GM21737 (cell line): Measurements from ENCODE around the gene ASB5.
"Not testable (repeated sequence)": the region's sequence is repeated elsewhere in the genome, so short reads cannot be mapped to it uniquely, and the experiment has no call there.

Experiments used
- ATAC-seq: cut with Tn5 transposase; IDR thresholded peaks from one replicate; pipeline ENCODE4 v1.9.1; 2021; ENCODE audit warnings: mild to moderate bottlenecking, moderate library complexity; ENCODE audit not compliant: unreplicated experiment

The ASB5 gene

GRCh38 chr4:176268963-176269362, at the start of gene ASB5:
ASB5 (minus strand) TSS chr4:176269222; CDS start chr4:176269108, 114 bp downstream.
- no peak for ATAC-seq

DNA sequence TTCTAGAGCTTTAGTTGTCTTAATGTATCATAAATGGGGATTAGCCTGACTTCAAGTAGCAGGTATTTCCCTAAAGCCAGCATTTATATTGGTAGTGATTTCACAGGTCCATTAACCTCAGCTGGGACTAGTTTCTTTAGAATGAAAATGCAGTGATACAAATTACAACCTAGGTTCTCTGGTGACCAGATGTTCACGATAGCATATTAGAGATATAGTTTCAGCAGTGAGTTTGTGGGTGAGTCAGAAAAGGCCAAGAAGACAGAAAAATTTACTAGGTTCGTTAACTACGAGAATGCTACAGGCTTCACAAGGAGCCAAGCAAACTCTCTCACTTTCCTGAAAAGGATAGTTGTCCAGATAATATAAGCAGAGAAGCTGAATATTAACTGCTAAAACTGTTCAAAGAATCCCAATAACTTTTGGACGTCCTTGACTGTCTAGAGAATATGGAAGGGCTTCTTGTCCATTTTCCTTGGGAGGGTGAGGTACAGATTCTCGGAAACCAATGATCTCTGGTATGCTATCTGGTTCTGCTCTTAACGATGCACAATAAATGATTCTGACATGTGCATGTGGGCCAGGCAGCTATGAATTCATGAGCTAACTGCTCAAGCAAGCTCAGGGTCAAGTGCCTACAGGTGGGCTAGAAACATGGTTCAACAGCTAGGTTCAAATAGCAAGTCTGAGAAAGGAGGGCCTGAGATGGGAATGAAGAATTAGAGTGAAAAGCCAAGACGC, 44.7 kb upstream of the ASB5 start:
- no peak for ATAC-seq

GRCh38 chr4:176309772-176310171, 40.8 kb upstream of the ASB5 start:
- ATAC-seq: no peak

DNA sequence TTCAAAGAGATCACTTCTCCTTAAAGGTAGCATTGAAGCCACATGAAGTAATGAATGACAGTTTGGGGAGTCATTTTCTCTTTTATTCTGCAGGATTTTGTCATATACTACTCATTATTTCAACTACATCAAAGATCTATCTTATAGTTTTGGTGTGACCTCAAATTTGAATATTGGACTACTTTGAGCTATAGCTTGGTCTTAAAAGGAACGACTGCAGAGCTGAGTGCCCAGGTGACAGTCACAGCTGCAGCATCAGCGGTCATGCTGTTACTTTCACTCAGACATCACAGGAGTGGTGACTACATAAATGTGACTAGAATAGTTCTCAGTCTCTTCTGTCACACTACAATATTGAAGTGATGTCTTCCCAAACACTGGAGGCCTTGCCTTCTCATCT, 40.0 kb upstream of the ASB5 start:
- peak; percentile 99 for ATAC-seq

GRCh38 chr4:176308441-176308840, 39.4 kb upstream of the ASB5 start:
- peak; percentile 47 for ATAC-seq

- no peak for ATAC-seq
Measured at GRCh38 chr4:176307666-176307930, 38.6 kb upstream of the ASB5 start.

DNA sequence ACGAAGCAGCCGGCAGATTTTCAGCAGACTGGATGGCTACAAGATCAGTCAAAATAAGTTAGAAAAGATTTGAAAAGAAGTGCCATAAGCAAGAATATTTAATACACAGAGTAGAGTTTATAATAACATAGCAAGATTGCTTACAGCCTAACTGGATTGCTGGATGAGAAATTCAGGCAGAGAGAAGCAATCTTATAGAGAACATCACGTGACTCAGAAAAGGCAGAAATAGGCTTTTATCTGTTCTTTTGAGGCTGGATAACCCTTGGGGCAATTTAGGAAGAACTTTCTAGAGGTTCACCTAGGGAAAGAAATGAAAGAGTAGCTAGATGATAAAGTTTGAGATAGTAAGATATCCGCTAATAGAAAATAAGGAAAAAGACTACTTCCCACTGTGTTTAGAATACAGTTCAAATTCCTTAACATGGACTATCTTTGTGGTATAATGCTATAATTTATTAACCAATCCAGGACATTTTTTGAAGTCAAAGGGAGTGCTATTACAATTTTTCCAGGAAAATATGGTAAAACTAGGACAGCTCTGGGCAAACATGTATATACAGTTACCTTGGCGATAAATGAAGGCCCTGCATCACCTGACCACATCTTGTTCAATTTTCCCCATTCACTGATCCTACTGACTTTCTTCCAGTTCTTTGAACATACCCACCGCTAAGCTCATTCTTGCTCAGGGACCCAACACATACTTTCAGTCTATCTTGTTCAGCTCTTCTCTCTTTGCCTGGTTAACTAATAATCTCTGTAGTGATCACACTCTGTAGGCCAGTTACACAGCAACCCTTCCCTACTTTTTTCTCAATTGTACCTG, 38.0 kb upstream of the ASB5 start:
- ATAC-seq: no peak

- ATAC-seq: no peak
Measured at GRCh38 chr4:176303938-176304337, 34.9 kb upstream of the ASB5 start.

DNA sequence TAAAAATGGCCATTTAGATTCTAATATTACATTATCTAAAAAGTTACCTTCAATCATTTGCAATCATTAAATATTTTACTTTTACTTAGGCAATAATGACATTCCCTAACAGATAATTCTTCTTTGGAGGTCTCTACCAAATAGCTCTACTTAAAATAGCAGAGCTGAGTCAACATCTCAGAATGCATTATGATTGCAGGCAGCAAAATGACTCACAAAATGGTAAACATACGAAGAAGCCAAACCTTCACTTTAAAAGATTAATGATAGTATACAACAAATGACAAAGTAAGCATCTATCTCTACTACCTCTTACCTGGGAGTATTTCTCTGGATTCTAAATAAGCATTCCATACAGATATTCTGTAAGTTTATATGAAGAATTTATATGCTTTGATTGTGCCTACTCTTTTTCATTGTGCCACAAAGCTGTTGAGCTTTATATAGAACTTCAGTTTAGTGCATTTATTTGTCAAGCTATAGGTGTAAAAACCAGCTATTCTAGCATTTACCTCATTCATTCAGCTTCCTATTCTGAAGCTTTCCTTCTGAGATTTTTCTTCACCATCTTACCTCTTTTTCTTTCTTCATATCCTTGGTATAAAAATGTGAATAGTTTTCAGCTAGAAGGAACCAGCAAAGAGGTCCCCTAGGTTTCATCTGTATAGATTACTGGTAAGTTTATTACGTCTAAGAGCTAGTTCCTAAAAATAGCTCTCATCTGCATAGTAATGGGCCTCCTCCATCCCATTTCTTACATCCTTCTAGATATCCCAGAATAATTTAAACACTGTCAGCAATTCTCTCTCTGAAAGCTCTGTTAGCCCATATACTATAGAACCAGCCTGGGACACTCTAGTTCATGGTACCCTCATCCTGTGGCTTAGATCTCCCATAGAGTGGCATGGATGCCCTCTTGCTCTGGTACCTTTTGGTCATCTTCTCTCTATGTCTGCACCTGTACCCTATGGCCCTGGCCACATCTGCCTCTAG, 33.6 kb upstream of the ASB5 start:
- no peak for ATAC-seq

DNA sequence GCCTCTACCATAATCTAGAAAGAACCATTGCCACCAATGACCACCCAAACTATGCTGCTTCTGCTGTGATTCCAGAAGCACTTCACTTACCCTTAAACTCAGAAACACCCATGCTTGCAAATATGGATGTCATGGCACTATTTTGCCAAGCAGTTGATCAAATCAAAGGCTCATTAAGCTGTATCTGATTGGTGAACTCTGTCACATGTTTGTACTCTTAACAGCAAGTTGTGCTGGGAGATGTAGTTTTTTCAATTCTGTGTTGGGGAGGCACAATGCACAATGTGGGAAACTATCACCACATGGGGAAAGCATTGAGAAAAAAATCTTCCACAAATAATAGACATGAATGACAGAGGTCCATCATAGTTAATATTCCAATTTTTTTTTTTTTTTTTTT, 31.5 kb upstream of the ASB5 start:
- no peak for ATAC-seq

DNA sequence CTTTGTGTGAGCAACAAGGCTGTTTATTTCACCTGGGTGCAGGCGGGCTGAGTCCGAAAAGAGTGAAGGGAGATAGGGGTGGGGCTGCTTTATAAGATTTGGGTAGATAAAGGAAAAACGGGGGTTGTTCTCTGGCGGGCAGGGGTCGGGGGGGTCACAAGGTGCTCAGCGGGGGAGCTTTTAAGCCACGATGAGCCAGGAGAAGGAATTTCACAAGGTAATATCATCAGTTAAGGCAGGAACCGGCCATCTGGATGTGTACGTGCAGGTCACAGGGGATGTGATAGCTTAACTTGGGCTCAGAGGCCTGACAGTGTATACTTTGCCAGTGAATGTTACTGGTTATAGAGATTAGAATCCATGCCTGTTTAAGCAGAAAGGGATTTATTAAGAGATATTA, 31.0 kb upstream of the ASB5 start:
- ATAC-seq: no peak

DNA sequence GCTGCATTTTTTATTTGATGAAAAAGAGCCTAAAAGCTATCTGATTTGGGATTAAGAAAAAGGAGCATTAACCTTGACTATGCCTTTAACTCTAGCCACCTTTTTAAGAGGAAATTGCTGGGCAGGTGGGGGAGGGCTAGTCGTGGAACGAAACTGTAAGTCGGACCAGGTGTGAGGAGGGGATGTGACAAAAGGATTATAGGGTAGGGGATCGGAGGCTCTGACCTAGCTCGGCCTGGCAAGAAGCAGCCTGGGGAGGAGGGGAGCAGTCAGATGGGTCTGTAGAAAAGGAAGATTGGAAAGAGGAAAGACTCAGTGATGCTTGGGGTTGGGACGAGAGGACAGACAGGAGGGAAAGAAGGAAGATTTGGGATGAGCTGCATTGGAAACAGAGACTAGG, 29.6 kb upstream of the ASB5 start:
- ATAC-seq: no peak

GRCh38 chr4:176295907-176296306, 26.9 kb upstream of the ASB5 start:
- ATAC-seq: not testable (repeated sequence)

- no peak for ATAC-seq
Measured at GRCh38 chr4:176293660-176294059, 24.6 kb upstream of the ASB5 start.

DNA sequence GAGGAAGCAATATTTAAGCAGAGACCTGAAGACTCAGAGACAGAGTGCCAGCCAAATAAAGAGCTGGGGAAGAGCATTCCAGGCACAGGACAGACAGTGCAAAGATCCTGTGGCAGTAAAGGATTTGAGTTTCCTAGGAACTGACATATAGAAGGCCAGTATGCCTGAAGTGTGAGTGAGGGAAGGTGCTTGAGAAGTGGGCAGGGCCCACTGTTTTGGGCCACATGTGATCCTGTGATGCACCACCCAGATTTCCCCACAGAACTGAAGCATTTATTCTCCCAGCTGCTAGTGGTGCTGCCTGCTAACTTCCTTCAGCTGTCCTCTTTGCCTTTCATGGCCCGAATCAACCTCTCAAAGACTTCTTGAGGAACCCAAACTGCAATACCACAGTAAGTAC, 23.9 kb upstream of the ASB5 start:
- no peak for ATAC-seq

DNA sequence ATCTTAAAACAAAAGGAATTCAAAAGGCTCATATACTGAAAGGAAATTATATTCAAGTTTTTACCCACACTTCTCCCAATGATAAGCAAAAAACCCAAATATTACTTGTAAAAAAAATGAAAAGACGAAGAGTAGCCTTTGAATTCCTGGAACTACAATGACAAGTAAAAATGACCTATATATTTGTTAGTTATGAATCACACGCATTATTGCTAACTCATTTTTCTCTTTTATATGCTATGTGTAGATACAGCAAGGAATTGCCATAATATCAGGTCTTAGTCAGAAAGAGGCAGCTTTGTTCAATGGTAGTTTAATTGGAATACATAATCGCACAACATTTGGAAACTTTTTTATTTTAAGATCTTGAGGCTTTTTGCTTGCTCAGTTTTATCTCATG, 22.7 kb upstream of the ASB5 start:
- ATAC-seq: no peak

DNA sequence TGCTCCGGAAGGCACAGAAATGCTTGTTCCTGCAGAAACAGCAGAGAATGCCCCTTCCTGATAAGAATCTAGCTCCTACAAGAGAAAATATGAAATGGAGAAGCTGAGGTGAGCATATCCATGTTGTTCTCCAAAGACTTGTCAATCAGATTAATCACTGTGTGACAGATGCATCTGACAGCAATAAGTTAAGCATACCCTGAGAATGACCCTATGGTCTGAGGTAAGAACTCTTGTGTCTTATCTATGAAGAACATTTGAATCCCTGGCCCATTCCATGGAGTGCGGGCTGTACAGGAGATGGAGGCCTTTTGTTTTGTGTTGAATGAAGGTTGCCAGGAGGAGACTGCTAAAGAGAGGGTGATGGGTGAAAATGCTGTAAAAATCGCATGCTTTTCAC, 21.5 kb upstream of the ASB5 start:
- no peak for ATAC-seq

DNA sequence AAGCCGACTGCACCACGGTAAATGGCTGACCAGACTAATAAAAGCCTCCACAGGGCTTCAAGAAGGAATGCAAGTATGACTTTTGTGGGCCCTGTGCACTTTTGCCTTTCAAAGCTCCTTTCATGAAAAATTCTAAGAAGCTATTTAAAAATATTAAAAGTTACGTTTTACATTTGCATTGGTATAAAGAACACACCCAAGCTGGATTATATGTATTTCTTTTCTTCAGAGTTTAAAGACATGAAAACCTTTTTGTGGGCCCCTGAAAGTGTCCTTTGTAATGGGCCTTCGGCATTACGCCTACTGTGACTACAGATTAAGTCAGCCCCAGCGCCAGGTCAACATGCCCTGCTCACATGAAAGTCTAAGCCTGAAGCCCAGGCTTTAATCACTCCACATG, 20.5 kb upstream of the ASB5 start:
- no peak for ATAC-seq

GRCh38 chr4:176288020-176288419, 19.0 kb upstream of the ASB5 start:
- ATAC-seq: no peak

GRCh38 chr4:176287546-176287945, 18.5 kb upstream of the ASB5 start:
- ATAC-seq: no peak

- ATAC-seq: no peak
Measured at GRCh38 chr4:176286728-176287127, 17.7 kb upstream of the ASB5 start.
